Testis (tissue), 2 donors: Measurements from ENCODE around the gene GNMT.

Source experiments
- POLR2A ChIP-seq: fragments of 450-650 bp; IDR thresholded peaks from one replicate; pipeline ENCODE4 v1.6.1; 2017; ENCODE audit warnings: antibody characterized with exemption, mild to moderate bottlenecking, moderate library complexity
- TF ChIP-seq, protein P1 (sequence below), 3 experiments: fragments of 450-650 bp in 2 of 3; fragments of 200-600 bp in 1 of 3; sonication (generic) in 1 of 3; IDR thresholded peaks; one replicate each; pipeline ENCODE4 v1.5.1; 2016 to 2019; ENCODE audit warnings: antibody characterized with exemption in 3 of 3, mild to moderate bottlenecking in 2 of 3, moderate library complexity in 1 of 3

- TF ChIP-seq POLR2A, result no peak
- TF ChIP-seq, protein P1, sequence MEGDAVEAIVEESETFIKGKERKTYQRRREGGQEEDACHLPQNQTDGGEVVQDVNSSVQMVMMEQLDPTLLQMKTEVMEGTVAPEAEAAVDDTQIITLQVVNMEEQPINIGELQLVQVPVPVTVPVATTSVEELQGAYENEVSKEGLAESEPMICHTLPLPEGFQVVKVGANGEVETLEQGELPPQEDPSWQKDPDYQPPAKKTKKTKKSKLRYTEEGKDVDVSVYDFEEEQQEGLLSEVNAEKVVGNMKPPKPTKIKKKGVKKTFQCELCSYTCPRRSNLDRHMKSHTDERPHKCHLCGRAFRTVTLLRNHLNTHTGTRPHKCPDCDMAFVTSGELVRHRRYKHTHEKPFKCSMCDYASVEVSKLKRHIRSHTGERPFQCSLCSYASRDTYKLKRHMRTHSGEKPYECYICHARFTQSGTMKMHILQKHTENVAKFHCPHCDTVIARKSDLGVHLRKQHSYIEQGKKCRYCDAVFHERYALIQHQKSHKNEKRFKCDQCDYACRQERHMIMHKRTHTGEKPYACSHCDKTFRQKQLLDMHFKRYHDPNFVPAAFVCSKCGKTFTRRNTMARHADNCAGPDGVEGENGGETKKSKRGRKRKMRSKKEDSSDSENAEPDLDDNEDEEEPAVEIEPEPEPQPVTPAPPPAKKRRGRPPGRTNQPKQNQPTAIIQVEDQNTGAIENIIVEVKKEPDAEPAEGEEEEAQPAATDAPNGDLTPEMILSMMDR (IDR thresholded peaks at IDR 0.05), result no peak
Measured at GRCh38 chr6:42969431-42969830, 8.9 kb downstream of the GNMT start.
